ENCODE data around the gene ABCG2. TPM values are rescaled to one million over a fixed set of nuclear protein-coding genes. Genes with fewer than 3 reads are reported as not detected.

ABCG2 gene
- total and polyA plus RNA-seq, 2 of the 8 experiments (the other 6 are each of a cell fraction or from before 2014, with no cell fraction given), result 2.4 to 4.6 TPM

DNA sequence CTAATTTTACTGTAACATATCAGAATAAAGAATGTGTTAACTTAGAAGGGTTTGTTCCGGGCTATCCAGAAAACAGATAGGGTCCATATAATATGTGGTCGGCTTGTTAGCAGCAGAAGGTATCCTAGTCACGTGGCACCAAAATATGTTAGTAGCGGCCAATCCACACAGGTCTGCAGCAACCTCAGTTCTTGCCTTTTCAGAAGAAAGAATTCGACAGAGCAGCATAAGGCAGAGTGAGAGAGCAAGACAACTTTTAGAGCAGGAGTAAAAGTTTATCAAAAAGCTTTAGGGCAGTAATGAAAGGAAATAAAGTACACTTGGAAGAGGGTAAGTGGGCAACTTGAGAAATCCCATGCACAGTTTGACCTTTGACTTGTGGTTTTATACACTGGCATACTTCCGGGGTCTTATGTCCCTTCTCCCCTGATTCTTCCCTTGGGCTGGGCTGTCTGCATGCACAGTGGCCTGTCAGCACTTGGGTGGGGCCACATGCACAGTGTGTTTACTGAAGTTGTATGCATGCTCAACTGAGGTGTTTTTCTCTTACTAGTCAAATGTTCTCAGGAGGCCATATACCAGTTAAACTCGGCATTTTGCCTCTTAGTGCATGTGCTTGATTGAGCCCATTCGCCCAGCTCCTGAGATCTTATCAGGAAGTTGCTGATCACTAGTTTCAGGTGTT lies 37.0 kb upstream of the ABCG2 start:
- peak overlapping the region; percentile 43 for H2BK120ac ChIP-seq (replicated peaks; ENCODE audit: low read depth, low read length)
- H4K91ac ChIP-seq (replicated peaks; ENCODE audit: insufficient read length, low read length), result no peak overlapping the region
- ChIA-PET POLR2A (ENCODE audit: partially characterized antibody) (interaction anchor here (1.9 kb wide), 1 partner anchor 17 kb away, joined by 6 read pairs; no protein-coding TSS in a partner anchor), CTCF (ENCODE audit: partially characterized antibody) (interaction anchor here (0.9 to 1.0 kb wide), 2 partner anchors 16 to 60 kb away, joined by 3 to 4 read pairs; no protein-coding TSS in a partner anchor)
- DNase-seq (ENCODE audit: low read depth in 1 of 2, low spot score in 2 of 2) (no peak), FAIRE-seq (no peak)
- no peak overlapping the region for H2BK15ac ChIP-seq (ENCODE audit: low read length)
- peak overlapping the region; percentile 67; the same call in 1 of the 2 replicates for H2BK5ac ChIP-seq (ENCODE audit: low read depth, low read length)
- H3K23me2 ChIP-seq (ENCODE audit: low read depth, low read length), result no peaks in the 10 kb centered on the region
- no peaks in the 10 kb centered on the region for H3K79me2 ChIP-seq (ENCODE audit: control insufficient read depth in 1 of 2, insufficient read depth in 2 of 2, low read length in 2 of 2)
- H2AFZ ChIP-seq (ENCODE audit: low read length), result peak overlapping the region; percentile 70
- no peak overlapping the region for H3K4me3 ChIP-seq (ENCODE audit: extremely low read depth in 1 of 4, insufficient read depth in 2 of 4, low read depth in 3 of 4, low read length in 4 of 4)
- no peak overlapping the region for H3K23ac ChIP-seq (ENCODE audit: insufficient read length)
- no peak overlapping the region for H4K8ac ChIP-seq (ENCODE audit: extremely low read depth, insufficient read depth, low read length)
- H3K27me3 ChIP-seq (replicated peaks in 1 of 4; ENCODE audit: control insufficient read depth in 3 of 4, extremely low read depth in 1 of 4, insufficient read depth in 3 of 4, low read length in 3 of 4), result no peaks in the 10 kb centered on the region
- H2BK12ac ChIP-seq (ENCODE audit: low read depth, low read length), result peak overlapping the region; percentile 52; the same call in 1 of the 2 replicates
- peak overlapping the region; percentile 80; the same call in 1 of the 2 replicates for H3K18ac ChIP-seq (ENCODE audit: extremely low read depth, low read length)
- H3K36me3 ChIP-seq (ENCODE audit: control insufficient read depth in 2 of 4, insufficient read depth in 4 of 4, low read length in 3 of 4), result no peaks in the 10 kb centered on the region
- H3K27ac ChIP-seq (ENCODE audit: low read depth, low read length), result no peak overlapping the region
- H2AK5ac ChIP-seq (ENCODE audit: low read depth, low read length), result no peak overlapping the region
- H3K79me1 ChIP-seq (ENCODE audit: low read depth, low read length), result no peaks in the 10 kb centered on the region
- no peak overlapping the region for H3K14ac ChIP-seq (ENCODE audit: insufficient read length)
- no peak overlapping the region for H3K4me2 ChIP-seq (ENCODE audit: insufficient read depth in 1 of 2, low read depth in 2 of 2, low read length in 2 of 2)
- H3K9me3 ChIP-seq (ENCODE audit: insufficient read depth in 2 of 2, low read depth in 1 of 2, low read length in 1 of 2), result no peaks in the 10 kb centered on the region
- no peak overlapping the region for H3K56ac ChIP-seq (replicated peaks; ENCODE audit: insufficient read length, low read depth, low read length)
- H2BK20ac ChIP-seq (ENCODE audit: low read length), result no peak overlapping the region; the same call in 1 of the 2 replicates
- peaks cover 2 to 8% (median 4%) of the 10 kb centered on the region in 4 experiments; a peak in 3 of 7 replicates for H3K4me1 ChIP-seq (replicated peaks in 1 of 4; ENCODE audit: control insufficient read depth in 3 of 4, insufficient read depth in 4 of 4, low read length in 3 of 4)
- no peak overlapping the region for H4K5ac ChIP-seq (ENCODE audit: insufficient read length, low read depth, low read length)
- H3K9ac ChIP-seq (replicated peaks in 1 of 4; ENCODE audit: extremely low read depth in 1 of 4, low read depth in 3 of 4, low read length in 3 of 4), result no peak overlapping the region
- H3K4ac ChIP-seq (replicated peaks; ENCODE audit: insufficient read length, low read depth, low read length), result no peak overlapping the region
- no peaks in the 10 kb centered on the region for H4K20me1 ChIP-seq (replicated peaks in 1 of 2; ENCODE audit: control insufficient read depth in 1 of 2, insufficient read depth in 2 of 2, low read length in 2 of 2)
- 85% methylated on average over 8 of the region's 8 CpGs; no CpG with 5 or more reads in 1 of the 2 experiments for WGBS, 2 experiments (ENCODE audit: extremely low coverage in 1 of 2, insufficient coverage in 1 of 2, insufficient read length in 1 of 2, insufficient replicate concordance in 2 of 2, low coverage in 1 of 2, low lambda C conversion rate in 2 of 2, missing lambda C conversion rate in 1 of 2)
- TF ChIP-seq, protein P1, sequence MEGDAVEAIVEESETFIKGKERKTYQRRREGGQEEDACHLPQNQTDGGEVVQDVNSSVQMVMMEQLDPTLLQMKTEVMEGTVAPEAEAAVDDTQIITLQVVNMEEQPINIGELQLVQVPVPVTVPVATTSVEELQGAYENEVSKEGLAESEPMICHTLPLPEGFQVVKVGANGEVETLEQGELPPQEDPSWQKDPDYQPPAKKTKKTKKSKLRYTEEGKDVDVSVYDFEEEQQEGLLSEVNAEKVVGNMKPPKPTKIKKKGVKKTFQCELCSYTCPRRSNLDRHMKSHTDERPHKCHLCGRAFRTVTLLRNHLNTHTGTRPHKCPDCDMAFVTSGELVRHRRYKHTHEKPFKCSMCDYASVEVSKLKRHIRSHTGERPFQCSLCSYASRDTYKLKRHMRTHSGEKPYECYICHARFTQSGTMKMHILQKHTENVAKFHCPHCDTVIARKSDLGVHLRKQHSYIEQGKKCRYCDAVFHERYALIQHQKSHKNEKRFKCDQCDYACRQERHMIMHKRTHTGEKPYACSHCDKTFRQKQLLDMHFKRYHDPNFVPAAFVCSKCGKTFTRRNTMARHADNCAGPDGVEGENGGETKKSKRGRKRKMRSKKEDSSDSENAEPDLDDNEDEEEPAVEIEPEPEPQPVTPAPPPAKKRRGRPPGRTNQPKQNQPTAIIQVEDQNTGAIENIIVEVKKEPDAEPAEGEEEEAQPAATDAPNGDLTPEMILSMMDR (IDR thresholded peaks at IDR 0.05; ENCODE audit: control extremely low read depth in 1 of 3, insufficient read depth in 1 of 3, low read depth in 1 of 3, low read length in 3 of 3), result no peak
